HepG2 (cell line): ENCODE data around the gene COQ7. TPM values are rescaled to one million over a fixed set of nuclear protein-coding genes. Genes with fewer than 3 reads are reported as not detected.

ENCODE experiments used
- CSRNP1 ChIP-seq: sonication (generic); formaldehyde crosslinking; IDR thresholded peaks from 2 replicates; pipeline ENCODE4 v1.8.1; 2023; ENCODE audit warnings: mild to moderate bottlenecking, missing genetic modification reagents
- HNRNPUL1 ChIP-seq: fragments of 200-400 bp; formaldehyde crosslinking; IDR thresholded peaks from 2 replicates; pipeline ENCODE4 v1.6.1; 2017; ENCODE audit warnings: low read depth, mild to moderate bottlenecking, low read length, moderate library complexity
- JUND ChIP-seq: sonication (generic); formaldehyde crosslinking; IDR thresholded peaks from 2 replicates; pipeline ENCODE4 v1.8.0; 2022; ENCODE audit warnings: mild to moderate bottlenecking, missing genetic modification reagents
- TERF1 ChIP-seq: sonication (generic); formaldehyde crosslinking; IDR thresholded peaks from 2 replicates; pipeline ENCODE4 v1.8.0; 2022; ENCODE audit warnings: mild to moderate bottlenecking, missing genetic modification reagents, moderate library complexity
- THYN1 ChIP-seq: sonication (generic); formaldehyde crosslinking; IDR thresholded peaks from 2 replicates; pipeline ENCODE4 v1.8.1; 2023; ENCODE audit warnings: low read depth, mild to moderate bottlenecking, moderate library complexity, missing genetic modification reagents, borderline replicate concordance
- ZZZ3 ChIP-seq: sonication (generic); formaldehyde crosslinking; IDR thresholded peaks from 2 replicates; pipeline ENCODE4 v1.4.0; 2020; ENCODE audit warnings: missing genetic modification reagents, mild to moderate bottlenecking, borderline replicate concordance
- polyA plus RNA-seq, 8 experiments: library from polyadenylated mRNA; depleted of rRNA in 3 of 8; stranded (reverse) in 7 of 8; unstranded in 1 of 8; fragments of >200 nt; fragmentation: Illumina TruSeq in 4 of 8; extraction: Trizol in 4 of 8; gene quantifications; 2 replicates each; pipeline versions ENCODE4 v1.2.1 to v1.2.3, GENCODE V29; 2011 to 2016; ENCODE audit warnings: low read depth in 4 of 8, missing spikeins in 1 of 8, mixed read lengths in 1 of 8; ENCODE audit not compliant: insufficient read depth in 1 of 8
- total RNA-seq, 5 experiments: library from RNA; depleted of rRNA; stranded (reverse); fragments of >200 nt; fragmentation: Illumina TruSeq; extraction: Trizol; gene quantifications; 2 replicates each; pipeline ENCODE4 v1.2.3, GENCODE V29; 2016; ENCODE audit warnings: low read depth in 1 of 5
- TF ChIP-seq, protein P1 (sequence below): sonication (generic); formaldehyde crosslinking; IDR thresholded peaks from 2 replicates; pipeline ENCODE4 v1.5.0; 2020; ENCODE audit warnings: missing genetic modification reagents

Gene COQ7
- total and polyA plus RNA-seq, 2 of the 13 experiments (the other 11 are each of a cell fraction or from before 2014, with no cell fraction given) = 20.1 to 45.7 TPM

GRCh38 chr16:19115148-19116021 lies 48.0 kb downstream of the COQ7 start (continued):
- TF ChIP-seq TERF1 (CRISPR knock-in tag) = no peak
- TF ChIP-seq, protein P1, sequence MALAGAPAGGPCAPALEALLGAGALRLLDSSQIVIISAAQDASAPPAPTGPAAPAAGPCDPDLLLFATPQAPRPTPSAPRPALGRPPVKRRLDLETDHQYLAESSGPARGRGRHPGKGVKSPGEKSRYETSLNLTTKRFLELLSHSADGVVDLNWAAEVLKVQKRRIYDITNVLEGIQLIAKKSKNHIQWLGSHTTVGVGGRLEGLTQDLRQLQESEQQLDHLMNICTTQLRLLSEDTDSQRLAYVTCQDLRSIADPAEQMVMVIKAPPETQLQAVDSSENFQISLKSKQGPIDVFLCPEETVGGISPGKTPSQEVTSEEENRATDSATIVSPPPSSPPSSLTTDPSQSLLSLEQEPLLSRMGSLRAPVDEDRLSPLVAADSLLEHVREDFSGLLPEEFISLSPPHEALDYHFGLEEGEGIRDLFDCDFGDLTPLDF (CRISPR knock-in tag) = no peak
- TF ChIP-seq HNRNPUL1 = no peak
- peak; percentile 7; the same call in 1 of the 2 replicates for TF ChIP-seq CSRNP1 (CRISPR knock-in tag)
- no peak for TF ChIP-seq THYN1 (CRISPR knock-in tag)
- TF ChIP-seq ZZZ3 (CRISPR knock-in tag) = no peak
- no peak for TF ChIP-seq JUND (CRISPR knock-in tag)
